ENCODE results near the gene VGF.
A peak's percentile ranks its signal among the peaks of the same experiment; 100 is the strongest.
"Not testable (repeated sequence)": the region's sequence is repeated elsewhere in the genome, so short reads cannot be mapped to it uniquely, and the experiment has no call there.

VGF gene

DNA sequence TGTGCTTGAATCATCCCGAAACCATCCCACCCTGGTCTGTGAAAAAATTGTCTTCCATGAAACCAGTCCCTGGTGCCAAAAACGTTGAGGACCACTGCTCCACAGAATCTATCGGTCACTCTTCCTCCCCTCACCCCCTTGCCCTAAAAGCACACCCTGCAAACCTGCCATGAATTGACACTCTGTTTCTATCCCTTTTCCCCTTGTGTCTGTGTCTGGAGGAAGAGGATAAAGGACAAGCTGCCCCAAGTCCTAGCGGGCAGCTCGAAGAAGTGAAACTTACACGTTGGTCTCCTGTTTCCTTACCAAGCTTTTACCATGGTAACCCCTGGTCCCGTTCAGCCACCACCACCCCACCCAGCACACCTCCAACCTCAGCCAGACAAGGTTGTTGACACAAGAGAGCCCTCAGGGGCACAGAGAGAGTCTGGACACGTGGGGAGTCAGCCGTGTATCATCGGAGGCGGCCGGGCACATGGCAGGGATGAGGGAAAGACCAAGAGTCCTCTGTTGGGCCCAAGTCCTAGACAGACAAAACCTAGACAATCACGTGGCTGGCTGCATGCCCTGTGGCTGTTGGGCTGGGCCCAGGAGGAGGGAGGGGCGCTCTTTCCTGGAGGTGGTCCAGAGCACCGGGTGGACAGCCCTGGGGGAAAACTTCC lies 39.2 kb downstream of the VGF start:
- TF ChIP-seq, protein P1, sequence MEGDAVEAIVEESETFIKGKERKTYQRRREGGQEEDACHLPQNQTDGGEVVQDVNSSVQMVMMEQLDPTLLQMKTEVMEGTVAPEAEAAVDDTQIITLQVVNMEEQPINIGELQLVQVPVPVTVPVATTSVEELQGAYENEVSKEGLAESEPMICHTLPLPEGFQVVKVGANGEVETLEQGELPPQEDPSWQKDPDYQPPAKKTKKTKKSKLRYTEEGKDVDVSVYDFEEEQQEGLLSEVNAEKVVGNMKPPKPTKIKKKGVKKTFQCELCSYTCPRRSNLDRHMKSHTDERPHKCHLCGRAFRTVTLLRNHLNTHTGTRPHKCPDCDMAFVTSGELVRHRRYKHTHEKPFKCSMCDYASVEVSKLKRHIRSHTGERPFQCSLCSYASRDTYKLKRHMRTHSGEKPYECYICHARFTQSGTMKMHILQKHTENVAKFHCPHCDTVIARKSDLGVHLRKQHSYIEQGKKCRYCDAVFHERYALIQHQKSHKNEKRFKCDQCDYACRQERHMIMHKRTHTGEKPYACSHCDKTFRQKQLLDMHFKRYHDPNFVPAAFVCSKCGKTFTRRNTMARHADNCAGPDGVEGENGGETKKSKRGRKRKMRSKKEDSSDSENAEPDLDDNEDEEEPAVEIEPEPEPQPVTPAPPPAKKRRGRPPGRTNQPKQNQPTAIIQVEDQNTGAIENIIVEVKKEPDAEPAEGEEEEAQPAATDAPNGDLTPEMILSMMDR (IDR thresholded peaks at IDR 0.05; ENCODE audit: insufficient read depth, low read length, missing control alignments): no peak
- CTCF ChIA-PET: interaction anchor here (1.1 to 4.3 kb wide), 7 partner anchors 8 to 49 kb away, joined by 3 to 14 read pairs (median 5); no protein-coding TSS in a partner anchor
- H3K4me3 ChIP-seq (ENCODE audit: low read depth, low read length): peak overlapping the region; percentile 86
- POLR2A ChIA-PET: interaction anchor here (0.5 to 7.6 kb wide), 11 partner anchors 8 to 400 kb away, joined by 3 to 143 read pairs (median 12); partner anchors contain the start of gene TRIM56
- no peak for DNase-seq (ENCODE audit: low read depth, low spot score)

DNA sequence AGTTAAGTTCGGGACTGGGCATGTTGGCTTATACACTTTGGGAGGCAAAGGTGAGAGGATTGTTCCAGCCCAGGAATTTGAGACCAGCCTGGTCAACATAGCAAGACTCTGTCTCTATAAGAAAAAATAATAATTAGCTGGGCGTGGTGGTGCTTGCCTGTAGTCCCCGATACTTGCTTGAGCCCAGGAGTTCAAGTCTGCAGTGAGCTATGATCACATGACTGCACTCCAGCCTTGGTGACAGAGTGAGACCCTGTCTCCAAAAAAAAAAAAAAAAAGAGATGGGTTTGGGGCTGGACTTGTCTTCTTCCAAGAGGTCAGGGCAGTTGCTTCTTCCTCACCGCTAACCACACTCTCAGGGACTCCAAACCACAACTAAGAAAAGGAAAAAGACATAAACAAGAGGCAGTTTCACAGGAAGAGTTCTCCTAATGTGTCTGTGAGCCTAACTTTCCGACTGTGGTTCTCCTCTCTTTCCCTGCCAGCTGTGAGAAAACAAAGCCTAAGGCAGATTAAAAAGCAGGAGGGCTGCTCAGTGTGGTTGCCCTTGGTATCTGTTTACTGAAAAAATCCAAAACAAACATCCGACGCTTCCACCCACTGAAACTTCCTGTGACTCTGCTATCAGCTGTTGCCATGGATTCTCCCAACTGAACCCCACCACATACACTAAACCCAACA lies 40.9 kb downstream of the VGF start:
- ChIA-PET CTCF (interaction anchor here (1.0 to 3.0 kb wide), 6 partner anchors 14 to 33 kb away, joined by 3 to 11 read pairs (median 4); no protein-coding TSS in a partner anchor), POLR2A (interaction anchor here (0.6 to 5.6 kb wide), 2 partner anchors 14 to 395 kb away, joined by 4 to 61 read pairs; no protein-coding TSS in a partner anchor)
- TF ChIP-seq, protein P1 (IDR thresholded peaks at IDR 0.05; ENCODE audit: insufficient read depth, low read length, missing control alignments): no peak
- no peak overlapping the region for H3K4me3 ChIP-seq (ENCODE audit: low read depth, low read length)
- no peak for DNase-seq (ENCODE audit: low read depth, low spot score)

- TF ChIP-seq, protein P1 (IDR thresholded peaks at IDR 0.05; ENCODE audit: insufficient read depth, low read length, missing control alignments): no peak
- no peak for DNase-seq (ENCODE audit: low read depth, low spot score)
- ChIA-PET POLR2A (interaction anchor here (0.6 to 2.7 kb wide), 4 partner anchors 11 to 396 kb away, joined by 4 to 18 read pairs (median 4); no protein-coding TSS in a partner anchor), CTCF (interaction anchor here (1.2 to 1.9 kb wide), 5 partner anchors 10 to 46 kb away, joined by 3 to 7 read pairs (median 6); no protein-coding TSS in a partner anchor)
- no peak overlapping the region for H3K4me3 ChIP-seq (ENCODE audit: low read depth, low read length)
These were observed 41.7 kb downstream of the VGF start for GRCh38 chr7:101123703-101124068.

GRCh38 chr7:101122933-101123702 lies 42.3 kb downstream of the VGF start:
- H3K4me3 ChIP-seq (ENCODE audit: low read depth, low read length): no peak overlapping the region; the same call in 1 of the 2 replicates
- DNase-seq (ENCODE audit: low read depth, low spot score): no peak
- POLR2A ChIA-PET: interaction anchor here (0.7 to 2.7 kb wide), 8 partner anchors 8 to 37 kb away, joined by 3 to 18 read pairs (median 4); no protein-coding TSS in a partner anchor
- CTCF ChIA-PET: interaction anchor here (0.6 to 1.9 kb wide), 8 partner anchors 9 to 46 kb away, joined by 3 to 7 read pairs (median 4); no protein-coding TSS in a partner anchor
- TF ChIP-seq, protein P1 (IDR thresholded peaks at IDR 0.05; ENCODE audit: insufficient read depth, low read length, missing control alignments): no peak

DNA sequence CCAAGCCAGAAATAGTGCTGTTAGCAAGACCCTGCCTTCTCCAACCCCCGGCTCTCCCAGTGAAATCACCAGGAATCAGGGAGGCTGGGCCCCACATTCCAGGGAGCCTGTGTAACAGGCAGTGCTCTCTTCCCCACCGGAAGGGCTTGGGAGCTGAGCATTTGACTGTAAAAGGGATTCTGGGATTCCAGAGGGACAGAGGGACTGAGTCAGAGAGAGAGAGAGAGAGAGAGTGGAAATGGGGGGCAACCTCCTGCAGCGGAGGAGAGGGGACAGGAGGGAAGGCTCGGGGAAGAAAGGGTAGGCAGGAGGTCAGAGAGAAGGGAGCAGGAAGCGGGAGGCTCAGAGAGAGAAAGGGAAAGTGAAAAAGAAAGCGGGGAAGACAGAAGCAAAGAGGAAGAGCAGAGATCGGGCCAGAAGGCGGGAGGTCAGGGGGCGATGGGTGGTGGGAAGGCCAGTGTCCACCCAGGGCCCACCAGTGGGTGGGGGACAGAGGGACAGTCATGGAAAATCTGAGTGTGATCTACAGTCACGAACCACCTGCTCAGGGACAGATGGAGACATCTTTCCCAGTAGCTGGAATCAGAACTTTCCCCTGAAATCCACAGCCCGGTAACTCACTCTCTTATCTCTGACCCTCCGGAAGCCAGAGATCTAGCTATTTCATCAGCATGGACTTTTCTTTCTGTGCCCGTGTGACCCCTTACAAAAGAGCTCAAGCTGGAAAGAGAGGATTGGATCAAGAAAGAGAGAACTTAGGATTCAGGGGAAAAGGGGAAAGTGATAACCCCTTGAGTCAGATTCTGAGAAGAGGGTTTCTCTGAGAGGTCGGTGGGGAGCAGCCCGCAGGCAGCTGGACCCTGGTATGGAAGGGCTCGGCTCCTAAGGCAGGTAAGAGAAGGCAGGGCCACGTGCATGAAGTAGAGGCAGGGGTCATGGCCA lies 43.1 kb downstream of the VGF start:
- ChIA-PET POLR2A (interaction anchor here (0.6 to 2.7 kb wide), 14 partner anchors 9 to 515 kb away, joined by 3 to 18 read pairs (median 4); no protein-coding TSS in a partner anchor), CTCF (interaction anchor here (0.6 to 1.9 kb wide), 8 partner anchors 8 to 36 kb away, joined by 3 to 7 read pairs (median 4); no protein-coding TSS in a partner anchor)
- peak overlapping the region; percentile 47 for H3K4me3 ChIP-seq (ENCODE audit: low read depth, low read length)
- DNase-seq (ENCODE audit: low read depth, low spot score): peak; percentile 98
- TF ChIP-seq, protein P1 (IDR thresholded peaks at IDR 0.05; ENCODE audit: insufficient read depth, low read length, missing control alignments): no peak

DNA sequence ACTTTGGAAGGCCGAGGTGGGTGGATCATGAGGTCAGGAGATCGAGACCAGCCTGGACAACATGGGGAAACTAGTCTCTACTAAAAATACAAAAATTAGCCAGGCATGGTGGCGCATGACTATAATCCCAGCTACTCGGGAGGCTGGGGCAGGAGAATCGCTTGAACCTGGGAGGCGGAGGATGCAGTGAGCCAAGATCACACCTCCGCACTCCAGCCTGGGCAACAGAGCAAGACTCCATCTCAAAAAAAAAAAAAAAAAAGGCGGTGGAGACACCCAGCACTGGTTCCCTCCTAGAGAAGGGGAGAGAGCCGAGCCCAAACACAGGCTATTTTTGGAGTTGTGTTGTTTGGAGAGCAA lies 43.8 kb downstream of the VGF start:
- H3K4me3 ChIP-seq (ENCODE audit: low read depth, low read length); DNase-seq (ENCODE audit: low read depth, low spot score): not testable (repeated sequence)
- ChIA-PET CTCF (interaction anchor here (0.9 kb wide), 1 partner anchor 22 kb away, joined by 3 read pairs; no protein-coding TSS in a partner anchor), POLR2A (interaction anchor here (0.6 to 2.7 kb wide), 10 partner anchors 9 to 514 kb away, joined by 3 to 18 read pairs (median 4); no protein-coding TSS in a partner anchor)

Measured in AG04449 (cell line).